Measurements from ENCODE around the gene COX7A2. TPM values are rescaled to one million over a fixed set of nuclear protein-coding genes. Genes with fewer than 3 reads are reported as not detected.

COX7A2 gene
- 100 to 1,000 TPM; 689 to 799 TPM for total RNA-seq
- long read RNA-seq, transcript COX7A2-202 (4 exons, 773 nt): major isoform, 14 of 15 reads
- long read RNA-seq, partial matches to known transcripts: 1 of 15 reads
- long read RNA-seq, other reads (novel, unspliced or antisense): 0 of 15 reads

GRCh38 chr6:75243333-75244062 lies at the start of gene COX7A2:
Gene COX7A2, minus strand, starts transcription at chr6:75243801. Its CDS starts 67 bp downstream, at chr6:75243734.
- intact Hi-C loops (cut with DNase I): no loop called here

DNA sequence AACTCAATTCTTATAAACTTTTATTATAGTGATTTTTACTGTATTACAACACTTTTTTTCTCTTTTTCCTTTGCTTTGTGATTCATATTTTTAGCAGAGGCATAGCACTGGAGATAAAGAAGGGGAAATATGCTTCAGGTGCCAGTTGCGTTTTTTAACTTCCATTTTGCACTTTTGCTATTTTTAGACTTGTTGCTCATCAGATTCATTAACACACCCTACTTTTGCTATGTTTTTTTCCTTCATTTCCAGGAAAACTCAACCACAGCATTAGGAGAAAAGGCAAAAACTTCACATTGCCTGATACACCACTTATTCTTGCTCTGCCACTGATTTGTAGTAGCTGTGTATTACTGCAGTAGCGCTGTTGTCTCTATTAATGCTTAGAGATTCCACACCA lies 49.0 kb upstream of the COX7A2 start:
- intact Hi-C loops (cut with DNase I): loop anchor here in 1 of 2 donors (10.0 kb wide), 1 partner anchor 222 kb away; no protein-coding TSS in a partner anchor
- ATAC-seq (peak; percentile 38 to 64), DNase-seq (no peak)

More at GRCh38 chr6:75243333-75244062, at the start of gene COX7A2:
- peak; percentile 91 for DNase-seq
- peak; percentile 98 to 99 for ATAC-seq

- DNase-seq (no peak), ATAC-seq (no peak)
- intact Hi-C loops (cut with DNase I): loop anchor here in 1 of 2 donors (10.0 kb wide), 1 partner anchor 223 kb away; no protein-coding TSS in a partner anchor
These were observed 48.1 kb upstream of the COX7A2 start for GRCh38 chr6:75291744-75292143.

- DNase-seq: no peak
These were observed 47.7 kb upstream of the COX7A2 start for GRCh38 chr6:75291331-75291730.

DNA sequence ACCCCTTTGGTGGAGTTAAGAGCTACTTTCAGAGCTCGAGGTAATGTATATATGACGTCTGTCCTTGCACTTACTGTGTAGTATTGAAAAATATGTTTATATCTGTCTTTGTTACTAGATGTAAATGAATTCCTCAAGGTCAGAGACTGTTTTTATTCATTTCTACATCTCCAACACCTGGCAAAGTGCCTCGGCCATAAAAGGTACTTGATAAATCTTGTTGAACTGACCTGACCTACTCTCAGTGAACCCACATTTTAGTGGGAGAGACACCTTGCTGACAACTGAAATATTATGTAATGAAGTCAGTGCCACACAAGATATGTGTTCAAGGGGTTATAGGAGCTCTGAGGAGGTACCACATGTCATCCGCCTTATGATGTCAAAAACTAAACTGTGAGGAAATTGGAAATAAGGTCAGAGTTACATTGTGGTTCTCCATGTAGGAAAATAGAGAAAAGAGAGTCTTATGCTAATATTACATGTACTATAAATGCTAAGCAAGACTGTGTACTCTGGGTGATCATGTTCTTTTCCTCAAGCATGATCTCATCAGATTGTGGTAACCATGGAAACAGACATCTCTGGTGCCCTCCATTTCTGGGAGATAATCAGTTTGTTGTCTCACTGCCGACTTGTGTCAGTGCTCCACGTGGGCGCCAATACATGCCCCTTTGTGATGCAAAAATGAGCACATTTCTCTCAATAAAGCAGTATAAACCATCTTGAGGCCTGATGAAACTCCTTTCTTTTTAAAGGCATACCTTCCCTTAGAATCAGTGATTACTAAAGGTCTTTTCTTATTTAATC lies 46.7 kb upstream of the COX7A2 start:
- intact Hi-C loops (cut with DNase I): loop anchor here in 1 of 2 donors (10.0 kb wide), 1 partner anchor 224 kb away; no protein-coding TSS in a partner anchor
- no peak for DNase-seq
- peak in 1 of 2 donors; percentile 18 for ATAC-seq

More at GRCh38 chr6:75291331-75291730, 47.7 kb upstream of the COX7A2 start:
- peak in 1 of 2 donors; percentile 25 for ATAC-seq
- intact Hi-C loops (cut with DNase I): loop anchor here in 1 of 2 donors (10.0 kb wide), 1 partner anchor 223 kb away; no protein-coding TSS in a partner anchor

GRCh38 chr6:75288023-75288422 lies 44.4 kb upstream of the COX7A2 start:
- intact Hi-C loops (cut with DNase I): no loop called here
- DNase-seq: no peak
- ATAC-seq: no peak

DNA sequence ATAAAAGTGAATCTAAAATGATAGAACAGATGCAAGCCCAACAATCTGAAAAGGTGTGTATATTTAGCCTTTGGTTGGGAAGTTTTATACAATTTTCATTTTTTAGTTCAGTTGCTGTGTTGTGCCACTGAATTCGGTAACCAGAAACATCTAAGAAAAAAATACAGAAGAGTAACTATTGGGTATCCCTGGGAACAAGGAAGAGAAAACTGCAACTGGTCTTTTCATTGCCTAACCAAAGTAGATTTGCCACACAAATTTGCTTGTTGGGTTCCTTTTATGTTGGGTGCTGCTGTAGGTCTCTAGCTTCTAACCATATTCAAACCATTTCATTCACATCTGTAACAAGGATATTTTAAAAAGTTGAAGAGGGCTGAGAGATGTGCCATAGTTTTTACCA lies 43.8 kb upstream of the COX7A2 start:
- ATAC-seq: no peak
- intact Hi-C loops (cut with DNase I): no loop called here
- no peak for DNase-seq

- no peak for DNase-seq
These were observed 43.4 kb upstream of the COX7A2 start for GRCh38 chr6:75286955-75287354.

GRCh38 chr6:75285283-75285639 lies 41.7 kb upstream of the COX7A2 start:
- intact Hi-C loops (cut with DNase I): no loop called here
- ATAC-seq (no peak), DNase-seq (no peak)

More at GRCh38 chr6:75286955-75287354, 43.4 kb upstream of the COX7A2 start:
- ATAC-seq: no peak
- intact Hi-C loops (cut with DNase I): no loop called here

- intact Hi-C loops (cut with DNase I): no loop called here
- peak; percentile 98 for DNase-seq
- ATAC-seq: peak; percentile 99 to 100
These were observed 41.2 kb upstream of the COX7A2 start, which contains the start of gene TMEM30A for GRCh38 chr6:75284632-75285282. Gene TMEM30A, minus strand, starts transcription at chr6:75284792. Its CDS starts 154 bp downstream, at chr6:75284638.

DNA sequence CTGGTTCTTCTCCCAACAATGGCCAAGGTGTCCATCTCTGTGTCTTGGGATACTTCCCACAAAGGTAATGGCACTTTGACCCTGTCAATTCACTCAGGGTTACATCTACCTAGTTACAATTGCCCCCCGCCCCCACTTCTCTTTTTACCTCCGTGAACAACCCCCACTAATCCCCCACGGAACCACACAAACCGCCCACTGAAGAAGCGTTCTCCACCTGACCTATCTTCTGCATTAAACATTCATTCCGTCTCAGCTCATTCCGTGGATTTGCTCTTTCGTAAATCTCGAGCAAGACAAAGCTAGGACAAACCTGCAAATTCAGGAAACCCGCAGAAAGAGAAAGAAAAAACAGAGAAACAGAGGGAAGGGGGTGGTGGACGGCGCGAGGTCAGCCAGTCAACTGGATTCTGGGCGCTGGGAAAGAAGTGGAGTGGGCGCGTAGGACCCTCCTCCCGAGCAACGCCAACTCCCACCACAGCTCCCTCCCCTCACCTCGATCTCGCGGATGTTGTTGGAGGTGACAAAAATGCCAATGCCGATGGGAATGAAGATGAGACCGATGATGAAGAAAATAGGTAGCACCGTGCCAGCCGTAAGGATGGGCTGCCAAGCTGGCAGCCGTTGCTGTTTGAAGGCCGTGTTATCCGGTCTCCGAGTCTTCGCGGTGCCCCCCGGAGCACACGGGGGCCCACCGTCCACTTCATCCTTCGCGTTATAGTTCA lies 40.5 kb upstream of the COX7A2 start:
- peak; percentile 42 to 43 for ATAC-seq
- DNase-seq: no peak
- intact Hi-C loops (cut with DNase I): no loop called here

DNA sequence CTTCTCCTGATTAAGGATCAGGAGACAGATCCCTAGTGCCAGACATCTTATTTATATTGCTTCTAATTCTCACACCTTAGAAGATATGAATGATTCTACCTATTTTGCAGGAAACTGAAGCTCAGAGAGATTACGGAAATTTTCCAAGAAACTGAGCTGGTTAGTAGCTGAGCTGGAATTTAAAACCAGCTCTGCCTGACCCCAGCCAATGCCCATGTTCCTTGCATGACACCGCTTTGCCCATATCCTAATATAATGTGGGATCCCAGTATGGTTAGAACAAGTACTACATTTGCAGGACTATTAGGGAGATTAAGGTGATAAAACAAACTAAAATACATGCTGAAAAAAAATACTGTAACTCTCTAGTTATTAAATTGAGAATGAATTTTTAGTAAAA lies 39.1 kb upstream of the COX7A2 start:
- no peak for DNase-seq
- ATAC-seq: no peak
- intact Hi-C loops (cut with DNase I): no loop called here

- ATAC-seq (no peak), DNase-seq (no peak)
- intact Hi-C loops (cut with DNase I): no loop called here
These were observed 38.1 kb upstream of the COX7A2 start for GRCh38 chr6:75281653-75282052.

DNA sequence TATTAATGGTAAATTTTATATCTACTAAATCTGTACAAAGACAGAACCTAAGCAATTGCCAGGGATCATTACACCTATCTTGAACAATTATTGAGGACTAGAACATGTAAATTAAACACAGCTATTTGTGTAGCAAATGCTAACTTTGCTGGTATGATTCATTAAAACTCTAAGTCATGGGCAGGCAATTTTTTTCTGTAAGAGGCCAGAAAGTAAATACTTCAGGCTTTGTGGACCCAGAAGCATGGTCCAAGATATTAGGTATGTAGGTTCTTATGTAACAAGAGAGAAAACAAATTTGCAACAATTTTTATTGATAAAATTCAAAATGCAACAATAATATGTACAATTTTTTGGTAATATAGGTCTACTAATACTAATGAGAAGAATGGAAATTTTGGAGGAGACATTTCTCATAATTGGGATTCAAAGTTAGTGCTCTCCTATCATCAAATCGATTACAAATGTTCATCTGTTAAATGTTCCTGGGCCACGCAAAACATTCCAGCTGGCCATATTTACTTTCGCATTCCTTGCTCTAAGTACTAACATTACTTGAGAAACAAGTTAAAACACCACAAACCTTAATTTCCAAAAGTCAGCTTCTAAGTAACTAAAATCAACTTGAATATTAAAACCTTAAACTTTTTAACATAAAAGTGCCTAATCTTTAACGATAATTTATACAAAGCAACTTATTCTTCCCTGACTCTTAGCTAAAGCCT lies 36.7 kb upstream of the COX7A2 start:
- ATAC-seq: no peak
- intact Hi-C loops (cut with DNase I): no loop called here
- DNase-seq: no peak

- no peak for DNase-seq
- intact Hi-C loops (cut with DNase I): no loop called here
- no peak for ATAC-seq
These were observed 35.8 kb upstream of the COX7A2 start for GRCh38 chr6:75279418-75279817.

GRCh38 chr6:75278474-75279077 lies 35.0 kb upstream of the COX7A2 start:
- ATAC-seq (peak in 1 of 2 donors; percentile 34), DNase-seq (no peak)
- intact Hi-C loops (cut with DNase I): no loop called here

DNA sequence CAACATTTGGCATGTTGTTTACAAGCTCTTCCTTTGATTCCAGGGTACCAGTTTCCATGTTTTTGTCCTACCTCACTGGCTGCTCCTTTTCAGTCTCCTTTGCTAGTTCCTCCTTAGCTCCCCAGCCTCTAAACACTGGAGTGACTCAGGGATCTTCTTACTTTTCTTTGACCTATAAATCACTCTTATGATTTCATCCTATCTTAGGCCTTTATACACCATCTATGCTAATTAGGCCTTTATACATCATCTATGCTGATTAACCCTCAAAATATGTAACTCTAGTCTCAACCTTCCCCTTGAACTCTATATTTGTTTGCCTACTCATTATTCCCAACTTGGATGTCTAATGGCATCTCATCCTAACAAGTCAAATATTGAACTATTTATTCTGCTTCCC lies 31.5 kb upstream of the COX7A2 start:
- DNase-seq (no peak), ATAC-seq (peak in 1 of 2 donors; percentile 33)
- intact Hi-C loops (cut with DNase I): no loop called here

All from left cardiac atrium (tissue), 4 donors.